Mesenchymal stem cell (in vitro differentiated cells and primary cell): ENCODE measurements around the gene FBXO41.

Experiments
- DNase-seq: peaks from one replicate; pipeline ENCODE4 v3.0.0-alpha.2; 2013
- H2AFZ ChIP-seq: one replicate; pipeline ENCODE4 v1.6.1; 2013; ENCODE audit warnings: low read depth, mild to moderate bottlenecking, control low read depth, inconsistent platforms, low read length, moderate library complexity
- H2AK5ac ChIP-seq: 2 replicates; pipeline ENCODE4 v1.6.1; 2013; ENCODE audit warnings: low read length, moderate library complexity, mild to moderate bottlenecking, inconsistent platforms; ENCODE audit not compliant: severe bottlenecking
- H2BK120ac ChIP-seq: one replicate; pipeline ENCODE4 v1.6.1; 2013; ENCODE audit warnings: low read depth, mild to moderate bottlenecking, inconsistent platforms, low read length, moderate library complexity
- H2BK12ac ChIP-seq, 2 experiments: one replicate each; pipeline ENCODE4 v1.6.1; 2013; ENCODE audit warnings: inconsistent platforms in 2 of 2, low read length in 2 of 2, mild to moderate bottlenecking in 2 of 2, moderate library complexity in 2 of 2, control low read depth in 1 of 2
- H2BK15ac ChIP-seq: one replicate; pipeline ENCODE4 v1.6.1; 2013; ENCODE audit warnings: mild to moderate bottlenecking, low read depth, inconsistent platforms; ENCODE audit not compliant: poor library complexity, severe bottlenecking
- H2BK5ac ChIP-seq: 2 replicates; pipeline ENCODE4 v1.6.1; 2013; ENCODE audit warnings: low read depth, mild to moderate bottlenecking, low read length, control low read depth, inconsistent platforms; ENCODE audit not compliant: poor library complexity, severe bottlenecking
- H3K14ac ChIP-seq, 2 experiments: one replicate each; pipeline ENCODE4 v1.6.1; 2013; ENCODE audit warnings: inconsistent platforms in 2 of 2, low read length in 2 of 2, control low read depth in 1 of 2, mild to moderate bottlenecking in 1 of 2, moderate library complexity in 1 of 2
- H3K18ac ChIP-seq, 2 experiments: one replicate each; pipeline ENCODE4 v1.6.1; 2013; ENCODE audit warnings: inconsistent platforms in 2 of 2, low read length in 2 of 2, control low read depth in 1 of 2, low read depth in 1 of 2, mild to moderate bottlenecking in 1 of 2
- H3K23ac ChIP-seq, 2 experiments: one replicate each; pipeline ENCODE4 v1.6.1; 2013; ENCODE audit warnings: inconsistent platforms in 2 of 2, low read length in 2 of 2, mild to moderate bottlenecking in 2 of 2, moderate library complexity in 2 of 2, control low read depth in 1 of 2
- H3K27ac ChIP-seq: 2 replicates; pipeline ENCODE4 v1.5.1; 2013; ENCODE audit warnings: mild to moderate bottlenecking, moderate library complexity, low read length, control low read depth, inconsistent platforms; ENCODE audit not compliant: poor library complexity, severe bottlenecking
- H3K27me3 ChIP-seq, 2 experiments: 2 replicates each; pipeline versions ENCODE4 v1.6.1 to v1.7.0; 2013; ENCODE audit warnings: low read length in 2 of 2, mild to moderate bottlenecking in 2 of 2, moderate library complexity in 2 of 2, control low read depth in 1 of 2, inconsistent platforms in 1 of 2; ENCODE audit not compliant: control insufficient read depth in 1 of 2, insufficient read depth in 1 of 2
- H3K36me3 ChIP-seq, 2 experiments: 2 replicates each; pipeline versions ENCODE4 v1.6.1 to v1.7.0; 2013; ENCODE audit warnings: low read length in 2 of 2, control low read depth in 1 of 2, inconsistent platforms in 1 of 2, low read depth in 1 of 2, mild to moderate bottlenecking in 1 of 2; ENCODE audit not compliant: insufficient read depth in 2 of 2, control insufficient read depth in 1 of 2
- H3K4ac ChIP-seq, 2 experiments: one replicate each; pipeline ENCODE4 v1.6.1; 2013; ENCODE audit warnings: inconsistent platforms in 2 of 2, low read length in 2 of 2, mild to moderate bottlenecking in 2 of 2, moderate library complexity in 2 of 2, control low read depth in 1 of 2, low read depth in 1 of 2
- H3K4me1 ChIP-seq: 2 replicates; pipeline ENCODE4 v1.6.1; 2013; ENCODE audit warnings: low read depth, low read length, control low read depth; ENCODE audit not compliant: control insufficient read depth, insufficient read depth
- H3K4me2 ChIP-seq: 2 replicates; pipeline ENCODE4 v1.6.1; 2013; ENCODE audit warnings: low read length, mild to moderate bottlenecking, inconsistent platforms; ENCODE audit not compliant: poor library complexity, severe bottlenecking
- H3K4me3 ChIP-seq, 2 experiments: 2 replicates each; pipeline versions ENCODE4 v1.5.1 to v1.7.0; 2013; ENCODE audit warnings: low read length in 2 of 2, mild to moderate bottlenecking in 2 of 2, control low read depth in 1 of 2, low read depth in 1 of 2; ENCODE audit not compliant: insufficient read depth in 1 of 2
- H3K79me1 ChIP-seq: replicated peaks from 2 replicates; pipeline ENCODE4 v1.6.1; 2013; ENCODE audit warnings: mild to moderate bottlenecking, control low read depth, low read length, inconsistent platforms; ENCODE audit not compliant: poor library complexity, severe bottlenecking
- H3K9ac ChIP-seq: 2 replicates; pipeline ENCODE4 v1.7.0; 2013; ENCODE audit warnings: mild to moderate bottlenecking, low read length, moderate library complexity
- H3K9me3 ChIP-seq: 2 replicates; pipeline ENCODE4 v1.7.0; 2013; ENCODE audit warnings: mild to moderate bottlenecking, low read length; ENCODE audit not compliant: control insufficient read depth
- H4K8ac ChIP-seq: one replicate; pipeline ENCODE4 v1.6.1; 2013; ENCODE audit warnings: inconsistent platforms, mild to moderate bottlenecking, low read length, moderate library complexity
- H4K91ac ChIP-seq: one replicate; pipeline ENCODE4 v1.6.1; 2013; ENCODE audit warnings: mild to moderate bottlenecking, low read length, inconsistent platforms
- WGBS: methylation state at CpG from one replicate; pipeline ENCODE4 v1.1.7; 2013; ENCODE audit warnings: mixed read lengths; 5-methylcytosine and 5-hydroxymethylcytosine counted together

Gene FBXO41

GRCh38 chr2:73323551-73323950, 39.3 kb upstream of the FBXO41 start:
- Histone ChIP-seq H2AFZ (no peak overlapping the region), H2BK15ac (no peak overlapping the region), H3K4me3 (no peak overlapping the region), H4K8ac (no peak overlapping the region), H3K9me3 (no peaks in the 10 kb centered on the region), H3K27me3 (peaks cover 57 to 72% of the 10 kb centered on the region in 2 experiments), H2BK12ac (no peak overlapping the region), H3K27ac (no peak overlapping the region), H3K14ac (no peak overlapping the region), H3K79me1 (no peaks in the 10 kb centered on the region), H3K18ac (no peak overlapping the region), H3K4ac (no peak overlapping the region), H3K9ac (no peak overlapping the region), H3K36me3 (no peaks in the 10 kb centered on the region), H2BK5ac (no peak overlapping the region), H2BK120ac (no peak overlapping the region), H3K4me1 (no peaks in the 10 kb centered on the region), H2AK5ac (no peak overlapping the region), H3K4me2 (no peak overlapping the region), H3K23ac (no peak overlapping the region), H4K91ac (no peak overlapping the region)
- DNase-seq = no peak
- 58% methylated on average over 5 of the region's 5 CpGs for whole genome bisulfite sequencing

GRCh38 chr2:73314441-73314840, 30.2 kb upstream of the FBXO41 start:
- Histone ChIP-seq H3K9ac (no peak overlapping the region), H3K4me1 (no peaks in the 10 kb centered on the region), H3K9me3 (no peaks in the 10 kb centered on the region), H3K14ac (no peak overlapping the region), H3K23ac (no peak overlapping the region), H3K27me3 (peaks cover 47 to 48% of the 10 kb centered on the region in 2 experiments), H3K4ac (no peak overlapping the region), H2AFZ (no peak overlapping the region), H3K27ac (no peak overlapping the region), H4K91ac (no peak overlapping the region), H3K79me1 (no peaks in the 10 kb centered on the region), H3K4me3 (no peak overlapping the region), H3K4me2 (no peak overlapping the region), H2BK15ac (no peak overlapping the region), H4K8ac (no peak overlapping the region), H3K36me3 (no peaks in the 10 kb centered on the region), H2BK120ac (no peak overlapping the region), H2BK5ac (no peak overlapping the region), H2BK12ac (no peak overlapping the region), H3K18ac (no peak overlapping the region), H2AK5ac (no peak overlapping the region)
- no peak for DNase-seq
- whole genome bisulfite sequencing = 93% methylated on average over 2 of the region's 2 CpGs

GRCh38 chr2:73307720-73308119, 23.4 kb upstream of the FBXO41 start:
- H2BK120ac ChIP-seq = no peak overlapping the region
- H2BK15ac ChIP-seq = no peak overlapping the region
- H2AFZ ChIP-seq = no peak overlapping the region
- H3K4me2 ChIP-seq = no peak overlapping the region
- no peak overlapping the region for H4K91ac ChIP-seq
- no peak overlapping the region for H3K23ac ChIP-seq
- H3K4me1 ChIP-seq = no peaks in the 10 kb centered on the region
- DNase-seq = no peak
- 79% methylated on average over 9 of the region's 9 CpGs for WGBS
- H3K14ac ChIP-seq = no peak overlapping the region
- H3K27me3 ChIP-seq = peaks cover 43% of the 10 kb centered on the region in 2 experiments
- H4K8ac ChIP-seq = no peak overlapping the region
- no peak overlapping the region for H3K4me3 ChIP-seq
- H2AK5ac ChIP-seq = no peak overlapping the region
- no peak overlapping the region for H3K18ac ChIP-seq
- H3K27ac ChIP-seq = no peak overlapping the region
- H3K9me3 ChIP-seq = no peaks in the 10 kb centered on the region
- no peaks in the 10 kb centered on the region for H3K36me3 ChIP-seq
- H3K4ac ChIP-seq = no peak overlapping the region
- no peaks in the 10 kb centered on the region for H3K79me1 ChIP-seq
- no peak overlapping the region for H2BK12ac ChIP-seq
- no peak overlapping the region for H2BK5ac ChIP-seq
- H3K9ac ChIP-seq = no peak overlapping the region

GRCh38 chr2:73301636-73302035, 17.4 kb upstream of the FBXO41 start:
- H4K8ac ChIP-seq = no peak overlapping the region
- H3K9me3 ChIP-seq = no peaks in the 10 kb centered on the region
- H3K4me2 ChIP-seq = no peak overlapping the region
- DNase-seq = no peak
- H2AFZ ChIP-seq = no peak overlapping the region
- no peak overlapping the region for H2AK5ac ChIP-seq
- H4K91ac ChIP-seq = no peak overlapping the region
- H2BK15ac ChIP-seq = no peak overlapping the region
- no peak overlapping the region for H2BK120ac ChIP-seq
- peaks cover 49 to 60% of the 10 kb centered on the region in 2 experiments for H3K27me3 ChIP-seq
- no peaks in the 10 kb centered on the region for H3K36me3 ChIP-seq
- no peaks in the 10 kb centered on the region for H3K79me1 ChIP-seq
- no peak overlapping the region for H3K4me3 ChIP-seq
- no peak overlapping the region for H3K18ac ChIP-seq
- H2BK12ac ChIP-seq = no peak overlapping the region
- 64% methylated on average over 3 of the region's 4 CpGs for WGBS
- H3K9ac ChIP-seq = no peak overlapping the region
- no peak overlapping the region for H2BK5ac ChIP-seq
- H3K14ac ChIP-seq = no peak overlapping the region
- H3K23ac ChIP-seq = no peak overlapping the region
- H3K4ac ChIP-seq = no peak overlapping the region
- no peaks in the 10 kb centered on the region for H3K4me1 ChIP-seq
- no peak overlapping the region for H3K27ac ChIP-seq
